ENCODE data around the gene ANO1.

DNA sequence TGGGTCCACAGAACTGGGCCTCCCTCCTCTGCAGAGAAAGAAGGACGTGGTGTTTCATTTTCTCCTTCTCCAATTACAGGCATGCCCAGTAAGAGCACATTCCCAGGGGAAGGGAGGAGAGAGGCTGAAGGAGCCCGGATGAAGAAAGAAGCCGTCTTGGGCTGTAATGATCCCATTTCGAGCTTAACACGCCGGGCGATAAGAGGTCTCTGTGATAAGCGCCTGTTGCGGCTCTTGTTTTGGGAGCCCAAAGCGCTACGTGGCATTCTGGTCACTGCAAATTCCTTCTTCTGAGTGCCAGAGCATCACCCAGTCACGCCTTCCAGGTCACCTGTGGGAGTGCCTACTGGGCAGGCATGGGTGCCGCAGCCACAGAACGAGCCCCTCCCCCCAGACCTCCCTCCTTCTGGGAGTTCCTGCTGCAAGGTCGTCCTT is 57.5 kb downstream of the ANO1 start:
- TF ChIP-seq, protein P1, sequence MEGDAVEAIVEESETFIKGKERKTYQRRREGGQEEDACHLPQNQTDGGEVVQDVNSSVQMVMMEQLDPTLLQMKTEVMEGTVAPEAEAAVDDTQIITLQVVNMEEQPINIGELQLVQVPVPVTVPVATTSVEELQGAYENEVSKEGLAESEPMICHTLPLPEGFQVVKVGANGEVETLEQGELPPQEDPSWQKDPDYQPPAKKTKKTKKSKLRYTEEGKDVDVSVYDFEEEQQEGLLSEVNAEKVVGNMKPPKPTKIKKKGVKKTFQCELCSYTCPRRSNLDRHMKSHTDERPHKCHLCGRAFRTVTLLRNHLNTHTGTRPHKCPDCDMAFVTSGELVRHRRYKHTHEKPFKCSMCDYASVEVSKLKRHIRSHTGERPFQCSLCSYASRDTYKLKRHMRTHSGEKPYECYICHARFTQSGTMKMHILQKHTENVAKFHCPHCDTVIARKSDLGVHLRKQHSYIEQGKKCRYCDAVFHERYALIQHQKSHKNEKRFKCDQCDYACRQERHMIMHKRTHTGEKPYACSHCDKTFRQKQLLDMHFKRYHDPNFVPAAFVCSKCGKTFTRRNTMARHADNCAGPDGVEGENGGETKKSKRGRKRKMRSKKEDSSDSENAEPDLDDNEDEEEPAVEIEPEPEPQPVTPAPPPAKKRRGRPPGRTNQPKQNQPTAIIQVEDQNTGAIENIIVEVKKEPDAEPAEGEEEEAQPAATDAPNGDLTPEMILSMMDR (IDR thresholded peaks at IDR 0.05; ENCODE audit: insufficient read depth, low read length, poor library complexity, severe bottlenecking), result no peak
- no peak for TF ChIP-seq EZH2phosphoT487 (conservative IDR thresholded peaks at IDR 0.05; ENCODE audit: low read length)

All from SU-DHL-6 (cell line).